ENCODE data around the gene PITPNC1. TPM values are rescaled to one million over a fixed set of nuclear protein-coding genes. Genes with fewer than 3 reads are reported as not detected.
A peak's percentile ranks its signal among the peaks of the same experiment; 100 is the strongest.

PITPNC1 gene
- total RNA-seq, 1 experiment from 2014 or later, result 37.5 TPM

DNA sequence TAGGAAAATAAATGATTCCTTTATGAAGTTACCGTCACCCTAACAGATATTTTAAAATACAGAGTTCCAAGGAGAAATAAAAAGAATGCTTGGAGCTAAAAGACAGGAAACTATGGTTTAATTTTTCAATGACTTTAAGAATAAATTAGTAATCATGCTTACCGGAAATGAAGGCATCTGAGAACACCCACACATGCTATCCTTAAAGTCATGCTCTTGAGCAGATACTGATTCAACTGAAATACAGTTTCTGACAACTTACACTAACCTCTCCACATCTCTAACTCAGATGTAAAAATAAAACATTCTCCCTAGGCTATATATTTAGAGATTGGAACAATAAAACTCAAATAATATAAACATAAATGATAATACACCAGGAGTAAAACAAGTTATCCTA lies 18.5 kb upstream of the PITPNC1 start:
- Mint-ChIP-seq H3K9me3 (no peaks in the 10 kb centered on the region), H3K4me3 (no peak overlapping the region), H3K4me1 (peaks cover 14 to 25% of the 10 kb centered on the region in 2 experiments), H3K27ac (peak overlapping the region in 1 of 3 experiments; percentile 21; a peak in 1 of 7 replicates), H3K36me3 (ENCODE audit: insufficient read depth in 1 of 3, low read depth in 3 of 3) (peaks cover 37 to 68% (median 45%) of the 10 kb centered on the region in 3 experiments), H3K27me3 (ENCODE audit: low read depth) (no peaks in the 10 kb centered on the region)
- H4K8ac ChIP-seq (replicated peaks; ENCODE audit: insufficient read length, low read depth, low read length), result no peak overlapping the region
- H2BK20ac ChIP-seq (ENCODE audit: low read depth, low read length, poor library complexity, severe bottlenecking), result no peak overlapping the region
- no peak overlapping the region for H4K5ac ChIP-seq (ENCODE audit: insufficient read length, low read depth, low read length)
- no peak overlapping the region for H2AK5ac ChIP-seq (ENCODE audit: insufficient read length, low read length)
- no peak overlapping the region for H4K91ac ChIP-seq (ENCODE audit: insufficient read length, low read depth, low read length)
- H3K18ac ChIP-seq (ENCODE audit: insufficient read length, low read depth, low read length), result no peak overlapping the region
- H3K23ac ChIP-seq (ENCODE audit: insufficient read length, low read depth, low read length), result no peak overlapping the region
- H3K14ac ChIP-seq (ENCODE audit: insufficient read depth, low read length), result no peak overlapping the region
- H3K9me3 ChIP-seq (ENCODE audit: control insufficient read depth, low read depth, low read length), result no peaks in the 10 kb centered on the region
- H3K79me2 ChIP-seq (ENCODE audit: insufficient read depth, low read length), result peaks cover 12% of the 10 kb centered on the region; the same call in 1 of the 2 replicates
- no peak overlapping the region for H3K4ac ChIP-seq (ENCODE audit: low read depth, low read length)
- no peaks in the 10 kb centered on the region for H3K27me3 ChIP-seq (ENCODE audit: insufficient read depth, low read length)
- peaks cover 2% of the 10 kb centered on the region for H3K79me1 ChIP-seq (ENCODE audit: insufficient read depth, low read depth, low read length, poor library complexity, severe bottlenecking)
- H3K4me2 ChIP-seq (ENCODE audit: insufficient read depth, insufficient read length, low read length), result no peak overlapping the region
- no peaks in the 10 kb centered on the region; the same call in 1 of the 2 replicates for H3K4me1 ChIP-seq (ENCODE audit: insufficient read depth, low read length)
- H2AFZ ChIP-seq (ENCODE audit: low read length), result no peak overlapping the region
- no peak overlapping the region for H2BK120ac ChIP-seq (ENCODE audit: low read depth, low read length, poor library complexity, severe bottlenecking)
- TF ChIP-seq, protein P1, sequence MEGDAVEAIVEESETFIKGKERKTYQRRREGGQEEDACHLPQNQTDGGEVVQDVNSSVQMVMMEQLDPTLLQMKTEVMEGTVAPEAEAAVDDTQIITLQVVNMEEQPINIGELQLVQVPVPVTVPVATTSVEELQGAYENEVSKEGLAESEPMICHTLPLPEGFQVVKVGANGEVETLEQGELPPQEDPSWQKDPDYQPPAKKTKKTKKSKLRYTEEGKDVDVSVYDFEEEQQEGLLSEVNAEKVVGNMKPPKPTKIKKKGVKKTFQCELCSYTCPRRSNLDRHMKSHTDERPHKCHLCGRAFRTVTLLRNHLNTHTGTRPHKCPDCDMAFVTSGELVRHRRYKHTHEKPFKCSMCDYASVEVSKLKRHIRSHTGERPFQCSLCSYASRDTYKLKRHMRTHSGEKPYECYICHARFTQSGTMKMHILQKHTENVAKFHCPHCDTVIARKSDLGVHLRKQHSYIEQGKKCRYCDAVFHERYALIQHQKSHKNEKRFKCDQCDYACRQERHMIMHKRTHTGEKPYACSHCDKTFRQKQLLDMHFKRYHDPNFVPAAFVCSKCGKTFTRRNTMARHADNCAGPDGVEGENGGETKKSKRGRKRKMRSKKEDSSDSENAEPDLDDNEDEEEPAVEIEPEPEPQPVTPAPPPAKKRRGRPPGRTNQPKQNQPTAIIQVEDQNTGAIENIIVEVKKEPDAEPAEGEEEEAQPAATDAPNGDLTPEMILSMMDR (conservative IDR thresholded peaks at IDR 0.05), result no peak
- H3K56ac ChIP-seq (ENCODE audit: insufficient read length, low read depth, low read length), result no peak overlapping the region
- H2BK12ac ChIP-seq (ENCODE audit: insufficient read length, low read depth, low read length), result no peak overlapping the region
- DNase-seq, result no peak
- no CpG with 5 or more reads among the region's 2 CpGs for WGBS (ENCODE audit: extremely low coverage, insufficient read length, low lambda C conversion rate)
- H2BK5ac ChIP-seq (ENCODE audit: insufficient read length, low read length), result no peak overlapping the region
- H3T11ph ChIP-seq (ENCODE audit: low read length), result no peak overlapping the region
- no peak overlapping the region for H3K27ac ChIP-seq (ENCODE audit: insufficient read length, low read depth, low read length)
- H3K23me2 ChIP-seq (ENCODE audit: insufficient read length, low read depth, low read length, poor library complexity, severe bottlenecking), result no peaks in the 10 kb centered on the region
- H4K20me1 ChIP-seq (ENCODE audit: control insufficient read depth, insufficient read depth, insufficient read length), result no peaks in the 10 kb centered on the region
- H3K9ac ChIP-seq (ENCODE audit: extremely low read depth, insufficient read length, low read length), result no peak overlapping the region
- H2BK15ac ChIP-seq (ENCODE audit: low read depth, low read length), result no peak overlapping the region

All from H9 (cell line).